Measurements from ENCODE around the gene CHPT1. TPM values are rescaled to one million over a fixed set of nuclear protein-coding genes. Genes with fewer than 3 reads are reported as not detected.

The CHPT1 gene
- total and polyA plus RNA-seq, 9 of the 15 experiments (the other 6 are each of a cell fraction or from before 2014, with no cell fraction given): 15.3 to 210 (median 91.9) TPM

GRCh38 chr12:101777978-101778377, 80.5 kb downstream of the CHPT1 start:
- Histone ChIP-seq H3K9me1 (ENCODE audit: control insufficient read depth, insufficient read depth, low read length) (no peaks in the 10 kb centered on the region), H3K36me3 (ENCODE audit: control insufficient read depth, insufficient read depth, low read length) (peaks cover 21% of the 10 kb centered on the region; the same call in 2 of the 3 replicates), H3K4me3 (no peak overlapping the region), H3K4me2 (ENCODE audit: insufficient read depth, low read length) (no peak overlapping the region), H3K79me2 (ENCODE audit: control insufficient read depth, insufficient read depth, low read length) (no peaks in the 10 kb centered on the region), H4K20me1 (replicated peaks; ENCODE audit: control insufficient read depth, insufficient read depth, low read length) (no peaks in the 10 kb centered on the region), H2AFZ (ENCODE audit: low read depth, low read length) (no peak overlapping the region), H3K4me1 (replicated peaks in 1 of 2; ENCODE audit: control insufficient read depth in 2 of 2, insufficient read depth in 2 of 2, low read length in 2 of 2) (no peaks in the 10 kb centered on the region), H3K9me3 (replicated peaks; ENCODE audit: control insufficient read depth, insufficient read depth, low read depth, low read length) (no peaks in the 10 kb centered on the region), H3K9ac (ENCODE audit: insufficient read depth in 1 of 2, low read depth in 2 of 2, low read length in 2 of 2) (no peak overlapping the region), H3K27me3 (ENCODE audit: control insufficient read depth in 2 of 2, insufficient read depth in 2 of 2, low read length in 2 of 2) (no peaks in the 10 kb centered on the region), H3K27ac (ENCODE audit: extremely low read depth, low read depth, low read length) (no peak overlapping the region)
- intact Hi-C loops (cut with micrococcal nuclease): no loop called here
- in situ Hi-C loops (cut with MboI): loop anchor here (5.0 kb wide), 1 partner anchor 54 kb away; the partner anchor contains the start of gene GNPTAB
- CTCF ChIA-PET (ENCODE audit: low intra/inter-chr PET ratio): no interaction called here
- BruUV-seq (replicated peaks): no TSS peak
- DNase-seq (ENCODE audit: extremely low read depth in 1 of 4, low spot score in 3 of 4) (no peak), ATAC-seq (no peak), FAIRE-seq (no peak)
- 64% methylated on average over 4 of the region's 4 CpGs for WGBS (ENCODE audit: insufficient coverage, low coverage, missing lambda C conversion rate)
- POLR2A ChIA-PET: interaction anchor here (1.0 kb wide), 1 partner anchor 21 kb away, joined by 3 read pairs; no protein-coding TSS in a partner anchor
- TF ChIP-seq PHB (CRISPR knock-in tag; IDR thresholded peaks at IDR 0.05) (no peak), MGA (IDR thresholded peaks at IDR 0.05) (no peak), ELK1 (CRISPR knock-in tag; IDR thresholded peaks at IDR 0.05) (no peak), HMGN3 (IDR thresholded peaks at IDR 0.05; ENCODE audit: borderline replicate concordance, extremely low read depth, insufficient read length, low read depth, low read length) (no peak), RHOXF2B (CRISPR knock-in tag; conservative IDR thresholded peaks at IDR 0.05) (no peak), ZNF253 (CRISPR knock-in tag; conservative IDR thresholded peaks at IDR 0.05) (no peak), POLR3A (IDR thresholded peaks at IDR 0.05; ENCODE audit: borderline replicate concordance, extremely low read depth, insufficient read depth, insufficient read length) (no peak)
- TF ChIP-seq, protein P1, sequence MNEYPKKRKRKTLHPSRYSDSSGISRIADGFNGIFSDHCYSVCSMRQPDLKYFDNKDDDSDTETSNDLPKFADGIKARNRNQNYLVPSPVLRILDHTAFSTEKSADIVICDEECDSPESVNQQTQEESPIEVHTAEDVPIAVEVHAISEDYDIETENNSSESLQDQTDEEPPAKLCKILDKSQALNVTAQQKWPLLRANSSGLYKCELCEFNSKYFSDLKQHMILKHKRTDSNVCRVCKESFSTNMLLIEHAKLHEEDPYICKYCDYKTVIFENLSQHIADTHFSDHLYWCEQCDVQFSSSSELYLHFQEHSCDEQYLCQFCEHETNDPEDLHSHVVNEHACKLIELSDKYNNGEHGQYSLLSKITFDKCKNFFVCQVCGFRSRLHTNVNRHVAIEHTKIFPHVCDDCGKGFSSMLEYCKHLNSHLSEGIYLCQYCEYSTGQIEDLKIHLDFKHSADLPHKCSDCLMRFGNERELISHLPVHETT (CRISPR knock-in tag; conservative IDR thresholded peaks at IDR 0.05 in 1 of 2, IDR thresholded peaks at IDR 0.05 in 1 of 2): no peak

Measured in K562 (cell line).